ENCODE data around the gene CLEC4D.
"Not testable (repeated sequence)": the region's sequence is repeated elsewhere in the genome, so short reads cannot be mapped to it uniquely, and the experiment has no call there.

Gene CLEC4D
- total RNA-seq = 0.27 to 18.3 (median 6.2) reads per million in 18 experiments

DNA sequence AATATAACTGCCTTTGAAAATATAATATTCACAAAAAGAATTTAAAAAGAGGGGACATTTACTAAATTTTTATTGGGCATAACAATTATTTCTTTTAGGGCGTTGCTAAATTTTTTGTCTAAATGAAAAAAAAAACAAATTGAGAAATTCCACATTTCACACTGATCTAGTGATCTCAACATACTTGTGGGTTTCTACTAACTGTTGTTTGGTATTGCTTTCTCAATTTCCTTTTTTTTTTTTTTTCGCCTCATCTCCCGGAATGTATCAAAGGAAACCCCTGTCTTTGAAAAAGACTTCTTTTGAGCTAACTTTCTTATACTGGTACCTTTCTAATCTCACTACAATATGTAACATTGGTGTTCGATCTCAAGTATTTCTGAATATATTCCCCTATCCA is at the start of gene CLEC4D:
Gene CLEC4D, plus strand, starts transcription at position 248 of the 400 bp plus-strand sequence. CDS start 230 bp downstream, outside the sequence.
- DNase-seq = peak; percentile 16 to 86

DNA sequence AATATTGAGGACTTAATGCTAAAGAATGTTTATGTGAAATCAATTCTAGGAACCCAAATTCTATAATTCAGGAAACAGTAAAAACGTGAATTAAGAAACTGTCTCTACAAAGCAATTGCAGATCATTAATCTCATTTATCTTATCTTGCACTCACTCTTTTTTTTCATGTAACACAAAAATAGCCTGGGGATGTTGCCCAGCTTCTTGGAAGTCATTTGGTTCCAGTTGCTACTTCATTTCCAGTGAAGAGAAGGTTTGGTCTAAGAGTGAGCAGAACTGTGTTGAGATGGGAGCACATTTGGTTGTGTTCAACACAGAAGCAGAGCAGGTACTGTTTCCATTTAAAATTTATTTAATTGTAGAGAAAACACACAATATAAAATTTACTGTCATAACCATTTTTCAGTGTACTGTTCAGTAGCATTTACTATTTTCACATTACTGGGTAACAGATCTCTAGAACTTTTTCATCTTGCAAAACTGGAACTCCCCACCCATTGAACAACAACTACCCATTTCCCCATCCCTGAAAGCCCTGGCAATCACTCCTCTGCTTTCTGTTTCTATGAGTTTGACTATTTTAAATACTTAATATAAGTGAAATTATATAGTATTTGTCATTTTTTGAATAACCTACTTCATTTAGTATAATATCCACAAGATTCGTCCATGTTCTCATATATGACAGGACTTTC is 47.9 kb upstream of the CLEC4D start:
- peak; percentile 56 to 69 for DNase-seq

DNA sequence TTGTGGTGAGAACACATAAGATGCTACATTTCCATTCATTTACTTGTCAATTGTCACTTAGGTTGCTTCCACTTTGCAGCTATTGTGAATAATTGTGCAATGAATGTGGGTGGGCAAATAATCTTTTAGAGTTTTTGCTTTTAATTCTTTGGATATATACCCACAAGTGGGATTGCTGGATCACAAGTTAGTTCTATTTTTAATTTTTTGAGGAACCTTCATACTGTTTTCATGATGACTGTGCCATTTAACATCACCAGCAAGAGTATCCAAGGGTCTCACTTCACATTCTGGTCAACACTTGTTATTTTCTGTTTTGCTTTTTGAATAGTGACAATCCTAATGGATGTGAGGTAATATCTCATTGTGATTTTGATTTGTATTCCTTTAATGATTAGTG is 47.1 kb upstream of the CLEC4D start:
- peak; percentile 87 to 97 for DNase-seq

DNA sequence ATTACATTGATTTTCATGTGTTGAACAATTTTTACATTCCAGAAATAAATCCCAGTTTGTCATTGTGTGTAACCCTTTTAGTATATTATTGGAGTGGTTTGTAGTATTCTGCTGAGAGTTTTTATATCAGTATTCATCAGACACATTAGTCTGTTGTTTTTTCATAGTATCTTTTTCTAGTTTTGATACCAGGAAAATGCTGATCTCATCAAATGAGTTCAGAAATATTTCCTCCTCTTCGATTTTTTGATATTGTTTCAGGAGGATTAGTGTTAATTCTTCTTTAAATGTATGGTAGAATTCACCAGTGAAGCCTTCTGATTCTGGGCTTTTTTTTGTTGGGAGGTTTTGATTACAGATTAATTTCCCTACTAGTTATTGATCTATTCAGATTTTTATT is 42.2 kb upstream of the CLEC4D start:
- DNase-seq = no peak

DNA sequence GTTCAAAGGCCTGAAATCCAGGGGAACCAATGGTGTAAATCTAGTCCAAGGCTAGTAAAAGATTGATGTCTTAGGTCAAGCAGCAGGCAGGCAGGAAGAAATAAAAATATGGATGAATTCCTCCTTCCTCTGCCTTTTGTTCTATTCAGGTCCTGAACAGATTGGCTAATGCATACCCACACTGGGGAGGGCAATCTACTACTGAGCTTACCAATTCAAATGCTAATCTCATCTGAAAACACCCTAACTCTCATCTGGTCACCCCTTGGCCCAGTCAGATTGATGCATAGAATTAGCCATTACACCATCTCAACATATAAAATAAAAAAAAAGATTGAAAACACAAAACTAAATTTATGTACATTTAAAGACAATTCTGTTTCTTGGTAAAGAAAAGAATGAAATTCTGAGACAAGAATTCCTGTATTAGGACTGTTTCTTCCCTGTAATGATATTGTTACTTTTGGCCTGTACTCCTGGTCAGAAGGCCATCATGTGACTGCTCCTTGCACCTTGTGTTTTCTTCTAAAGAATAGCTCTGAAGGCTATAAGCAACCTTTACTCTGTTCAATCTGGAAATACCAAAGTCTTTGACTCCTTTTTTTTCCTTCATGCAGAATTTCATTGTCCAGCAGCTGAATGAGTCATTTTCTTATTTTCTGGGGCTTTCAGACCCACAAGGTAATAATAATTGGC is 37.6 kb upstream of the CLEC4D start:
- DNase-seq = no peak

DNA sequence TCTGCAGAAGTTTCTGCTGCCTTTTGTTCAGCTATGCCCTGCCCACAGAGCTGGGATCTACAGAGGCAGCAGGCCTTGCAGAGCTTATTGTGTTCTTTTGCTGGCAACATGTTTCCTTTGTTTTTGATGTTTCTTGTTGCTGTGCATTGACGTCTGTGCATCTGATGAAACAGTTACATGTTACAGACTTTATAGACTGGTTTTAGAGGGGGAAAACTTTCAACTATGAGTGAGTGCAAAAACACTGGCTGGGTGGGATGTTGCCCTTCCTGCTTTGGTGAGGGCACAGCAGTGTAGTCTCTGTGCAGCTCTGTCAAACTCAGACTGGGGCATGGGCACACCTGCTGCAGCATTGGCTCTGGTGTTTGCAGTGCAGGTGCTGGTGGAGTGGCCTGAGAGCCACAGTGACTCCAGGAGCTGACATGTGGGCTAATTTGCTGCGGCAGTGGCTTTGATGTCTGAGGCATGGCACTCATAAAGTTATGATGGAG is 30.7 kb upstream of the CLEC4D start:
- DNase-seq = no peak

DNA sequence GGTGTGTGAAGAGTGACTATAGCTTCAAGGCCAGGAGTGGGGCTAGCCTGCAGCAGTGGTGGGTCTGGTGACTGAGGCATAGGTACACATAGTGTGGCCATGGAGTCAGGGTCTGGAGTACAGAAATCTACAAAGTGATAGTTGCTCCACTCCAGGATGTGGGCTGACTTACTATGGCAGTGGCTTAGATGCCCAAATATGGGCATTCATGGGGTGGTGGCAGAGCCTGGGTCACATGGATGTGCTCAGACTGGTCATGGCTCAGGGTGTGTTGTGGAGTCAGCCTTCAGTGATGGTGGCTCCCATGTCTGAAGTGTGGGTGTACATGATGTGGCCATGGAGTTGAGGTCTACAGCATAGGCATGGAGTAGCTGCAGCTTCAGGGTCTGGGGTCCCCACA is 30.2 kb upstream of the CLEC4D start:
- DNase-seq = peak in 1 of 2 donors; percentile 30

DNA sequence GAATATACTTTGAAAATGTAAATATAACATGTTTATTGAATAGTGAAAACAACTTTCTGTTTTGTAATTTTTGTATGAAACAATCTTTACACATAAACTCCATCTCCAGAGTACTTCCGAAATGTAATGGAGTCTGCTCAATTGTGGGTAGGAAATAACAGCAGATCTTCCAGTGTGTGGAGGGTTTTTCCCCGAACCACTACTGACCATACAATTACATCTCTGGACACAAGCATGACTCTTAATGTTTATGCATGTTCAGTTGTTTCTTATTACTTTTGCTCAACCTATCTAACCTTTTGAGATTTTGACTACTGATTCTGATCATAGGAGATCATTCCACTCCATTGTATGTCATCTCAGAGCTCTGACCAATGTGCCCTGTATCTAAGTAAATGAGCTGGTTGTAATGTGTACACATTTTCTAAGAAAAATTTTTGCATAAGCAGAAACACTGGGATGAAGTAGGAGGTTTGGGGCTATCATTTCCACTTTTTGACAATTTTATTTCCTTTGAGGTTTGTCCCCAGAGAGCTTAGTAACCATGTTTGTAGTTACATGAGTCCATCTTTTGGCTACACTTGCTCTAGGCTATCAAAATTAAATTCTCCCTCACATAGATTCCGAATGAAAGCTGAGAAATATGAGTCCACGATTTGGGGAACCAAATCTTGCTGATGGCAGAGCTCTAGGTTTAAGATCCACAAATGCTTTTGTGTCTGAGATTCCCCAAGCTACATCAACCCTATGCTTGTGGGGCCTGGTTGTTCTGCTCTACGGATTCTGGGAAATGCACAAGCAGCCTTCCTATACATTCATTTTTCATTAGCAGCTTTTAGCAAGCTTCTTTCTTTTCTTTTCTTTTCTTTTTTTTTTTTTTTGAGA is 21.4 kb upstream of the CLEC4D start:
- peak; percentile 50 to 80 for DNase-seq

DNA sequence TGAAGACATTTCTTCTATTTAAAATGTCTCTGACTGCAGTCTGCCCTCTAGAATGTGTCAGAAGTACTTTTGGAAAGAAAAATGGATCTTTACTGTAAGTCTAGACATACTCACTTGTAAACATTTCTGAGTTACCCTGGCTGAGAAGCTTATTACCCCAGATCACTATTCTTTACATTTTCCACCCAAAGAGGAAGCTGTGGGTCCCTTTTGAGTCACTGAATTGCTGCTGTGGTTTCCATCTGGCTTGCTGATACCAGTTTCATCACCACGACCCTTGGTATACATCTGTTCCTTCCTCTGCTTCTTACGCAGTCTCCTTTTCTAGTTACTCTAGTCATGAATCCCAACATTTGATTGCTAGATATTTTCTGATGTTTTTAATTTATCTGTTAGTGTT is 20.2 kb upstream of the CLEC4D start:
- DNase-seq = peak; percentile 94 to 97

DNA sequence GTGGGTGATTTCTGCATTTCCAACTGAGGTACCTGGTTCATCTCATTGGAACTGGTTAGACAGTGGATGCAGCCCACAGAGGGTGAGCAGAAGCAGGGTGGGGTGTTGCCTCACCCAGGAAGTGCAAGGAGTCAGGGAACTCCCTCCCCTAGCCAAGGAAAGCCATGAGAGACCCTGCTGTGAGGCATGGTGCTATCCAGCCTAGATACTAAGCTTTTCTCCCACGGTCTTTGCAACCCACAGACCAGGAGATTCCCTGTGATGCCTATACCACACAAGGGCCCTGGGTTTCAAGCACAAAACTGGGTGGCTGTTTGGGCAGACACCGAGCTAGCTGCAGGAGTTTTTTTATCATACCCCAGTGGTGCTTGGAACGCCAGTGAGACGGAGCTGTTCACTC is 17.6 kb upstream of the CLEC4D start:
- DNase-seq = not testable (repeated sequence)

DNA sequence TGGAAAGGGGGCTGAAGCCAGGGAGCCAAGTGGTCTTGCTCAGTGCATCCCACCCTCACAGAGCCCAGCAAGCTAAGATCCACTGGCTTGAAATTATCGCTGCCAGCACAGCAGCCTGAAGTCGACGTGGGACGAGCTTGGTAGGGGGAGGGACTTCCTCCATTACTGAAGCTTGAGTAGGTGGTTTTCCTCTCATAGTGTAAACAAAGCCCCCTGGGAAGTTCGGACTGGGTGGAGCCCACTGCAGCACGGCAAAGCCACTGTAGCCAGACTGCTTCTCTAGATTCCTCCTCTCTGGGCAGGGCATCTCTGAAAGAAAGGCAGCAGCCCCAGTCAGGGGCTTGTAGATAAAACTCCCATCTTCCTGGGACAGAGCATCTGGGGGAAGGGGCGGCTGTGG is 17.2 kb upstream of the CLEC4D start:
- not testable (repeated sequence) for DNase-seq

DNA sequence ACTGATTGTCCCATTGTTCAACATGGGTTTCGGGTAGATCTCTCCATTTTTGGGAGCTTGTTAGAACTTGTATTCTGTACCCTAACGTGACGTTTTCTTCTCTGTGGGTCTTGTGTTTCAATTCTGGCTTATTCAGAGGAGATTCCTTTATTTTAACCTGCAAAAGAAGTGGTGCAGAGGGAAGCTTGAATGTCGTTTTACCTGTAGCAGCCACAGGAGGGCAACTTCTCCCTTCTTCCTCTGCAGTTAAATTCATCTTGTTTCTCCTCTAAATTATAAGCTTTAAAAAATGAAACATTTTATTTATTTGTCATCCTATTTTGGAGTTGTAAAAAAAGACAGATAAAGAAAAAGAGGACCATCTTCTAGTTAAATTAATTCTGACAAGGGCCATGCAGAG is 13.7 kb upstream of the CLEC4D start:
- peak in 1 of 2 donors; percentile 23 for DNase-seq

DNA sequence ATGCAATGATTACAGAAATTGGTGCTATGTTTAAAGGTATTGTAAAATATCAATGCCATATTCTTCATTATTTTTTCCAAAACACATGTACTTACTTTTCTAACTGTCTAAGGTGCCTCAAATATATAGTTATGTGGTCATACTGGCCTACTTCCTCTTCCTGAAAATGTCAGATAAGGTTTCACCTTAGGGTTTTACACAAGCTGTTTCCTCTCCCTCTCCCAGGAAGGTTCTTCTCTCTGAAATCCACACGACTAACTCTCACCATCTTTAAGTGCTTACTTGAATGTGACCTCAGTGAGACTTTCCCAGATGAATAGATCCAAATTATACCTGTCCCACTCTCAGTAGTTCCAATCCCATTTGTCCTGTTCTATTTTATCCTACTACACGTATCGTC is 11.6 kb upstream of the CLEC4D start:
- DNase-seq = no peak

DNA sequence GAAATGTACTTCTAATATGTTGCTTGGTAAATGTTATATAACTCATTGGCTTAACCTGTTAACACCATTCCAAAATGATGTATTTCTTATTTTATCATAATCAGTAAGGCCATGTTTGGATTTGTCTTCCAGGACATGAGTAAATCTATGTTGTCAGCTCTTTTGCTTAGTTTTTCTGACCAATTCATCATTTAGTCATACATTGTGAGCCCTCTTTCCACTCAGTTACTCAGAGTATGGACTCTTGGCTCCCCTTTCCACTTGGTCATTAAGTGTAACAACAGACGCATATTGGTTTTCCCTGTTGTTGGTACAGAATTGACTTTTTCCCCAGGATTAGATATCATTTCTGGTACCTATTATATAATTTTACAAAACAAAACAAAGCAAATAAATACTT is 9.0 kb upstream of the CLEC4D start:
- DNase-seq = no peak

DNA sequence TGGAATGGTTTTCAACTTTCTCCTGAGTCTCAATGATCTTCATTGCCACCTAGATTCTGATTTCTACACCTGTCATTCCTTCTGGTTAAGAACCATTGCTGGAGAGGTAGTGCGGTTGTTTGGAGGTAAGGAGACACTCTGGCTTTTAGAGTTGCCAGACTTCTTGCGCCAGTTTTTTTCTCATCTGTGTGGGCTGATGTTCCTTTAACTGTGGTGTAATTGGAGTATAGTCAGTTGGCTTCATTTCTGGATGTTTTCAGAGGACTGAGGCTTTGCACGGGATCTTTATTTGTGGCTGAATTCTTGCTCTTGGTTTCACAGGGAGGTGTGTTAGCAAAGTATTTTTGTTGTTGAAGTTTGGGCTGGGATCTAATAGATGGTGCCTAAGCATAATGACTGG is 5.7 kb upstream of the CLEC4D start:
- DNase-seq = peak; percentile 57 to 72

DNA sequence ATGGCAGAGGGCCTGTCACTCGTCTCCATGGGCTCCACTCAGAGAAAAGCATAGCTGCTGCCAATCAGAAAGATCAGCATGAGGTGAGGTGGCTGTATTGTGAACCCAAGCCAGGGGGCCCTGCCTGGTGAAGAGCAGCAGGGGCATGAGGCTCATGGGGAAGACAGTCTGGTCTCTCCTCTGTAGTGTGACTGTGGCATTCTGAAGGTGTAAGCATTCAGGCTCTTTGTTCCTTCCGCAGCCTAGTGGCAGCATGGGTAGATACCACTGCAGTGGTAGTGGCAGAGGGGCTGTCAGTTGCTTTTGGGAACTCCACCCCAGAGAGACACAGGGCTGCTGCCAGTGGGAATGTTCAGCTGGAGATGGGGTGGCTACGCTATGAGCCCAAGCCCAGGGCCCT is 5.1 kb upstream of the CLEC4D start:
- DNase-seq = no peak

DNA sequence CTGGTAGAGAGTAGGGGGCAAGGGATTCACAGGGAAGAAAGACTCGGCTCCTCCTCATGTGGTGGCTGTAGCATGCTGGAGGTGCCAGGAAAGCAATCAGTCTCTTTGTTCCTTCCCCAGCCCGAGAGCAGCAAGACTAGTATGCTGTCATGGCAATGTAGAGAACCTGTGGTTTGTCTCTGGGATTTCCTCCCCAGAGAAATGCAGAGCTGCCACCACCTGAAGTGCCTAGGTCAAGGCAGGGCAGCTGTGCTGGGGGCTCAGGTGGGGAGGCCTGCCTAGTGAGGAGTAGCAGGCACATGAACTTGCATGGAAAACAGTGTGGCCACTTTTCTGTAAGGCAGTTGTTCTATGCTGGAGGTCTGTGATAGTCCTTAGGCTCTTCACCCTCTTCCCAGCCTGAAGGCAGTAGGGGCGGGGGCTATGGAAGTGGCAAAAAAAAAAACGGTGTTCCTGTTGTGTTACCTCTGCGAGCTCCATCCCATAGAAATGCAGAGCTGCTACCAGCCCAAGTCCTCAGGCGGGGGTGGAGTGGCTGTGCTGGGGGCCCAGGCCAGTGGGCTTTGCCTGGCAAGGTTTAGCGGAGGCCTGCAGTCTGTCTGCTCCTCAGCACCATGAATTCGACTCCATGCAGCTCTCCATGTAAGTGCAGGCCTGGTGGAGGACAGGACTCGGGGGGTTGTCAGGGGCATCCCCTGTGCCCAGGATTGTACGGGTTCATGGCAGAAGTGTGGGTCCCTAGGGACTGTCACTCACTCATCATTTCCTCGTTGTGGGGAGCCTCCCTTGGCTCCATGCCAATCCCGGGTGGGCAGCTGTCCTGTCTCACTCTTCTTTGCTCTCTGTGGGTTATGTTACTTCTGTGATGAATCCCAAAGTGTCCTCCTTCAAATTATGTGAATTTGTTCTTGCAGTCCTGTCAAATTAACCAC is 4.1 kb upstream of the CLEC4D start:
- DNase-seq = peak in 1 of 2 donors; percentile 13

DNA sequence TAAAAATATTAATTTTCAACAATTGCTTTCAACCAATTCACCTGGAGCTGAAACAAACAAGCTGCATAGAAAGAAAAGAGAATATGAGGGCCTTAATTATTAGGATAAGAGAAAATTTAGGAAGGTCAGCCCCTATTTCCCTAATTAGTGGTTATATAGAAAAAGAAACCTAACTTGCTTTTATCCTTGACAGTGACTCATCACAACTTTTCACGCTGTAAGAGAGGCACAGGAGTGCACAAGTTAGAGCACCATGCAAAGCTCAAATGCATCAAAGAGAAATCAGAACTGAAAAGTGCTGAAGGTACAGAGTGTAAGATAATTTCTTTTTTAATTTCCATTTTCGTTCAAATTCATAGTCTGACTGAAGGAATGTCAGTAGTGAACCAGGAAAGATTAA is 4.7 kb downstream of the CLEC4D start:
- no peak for DNase-seq

DNA sequence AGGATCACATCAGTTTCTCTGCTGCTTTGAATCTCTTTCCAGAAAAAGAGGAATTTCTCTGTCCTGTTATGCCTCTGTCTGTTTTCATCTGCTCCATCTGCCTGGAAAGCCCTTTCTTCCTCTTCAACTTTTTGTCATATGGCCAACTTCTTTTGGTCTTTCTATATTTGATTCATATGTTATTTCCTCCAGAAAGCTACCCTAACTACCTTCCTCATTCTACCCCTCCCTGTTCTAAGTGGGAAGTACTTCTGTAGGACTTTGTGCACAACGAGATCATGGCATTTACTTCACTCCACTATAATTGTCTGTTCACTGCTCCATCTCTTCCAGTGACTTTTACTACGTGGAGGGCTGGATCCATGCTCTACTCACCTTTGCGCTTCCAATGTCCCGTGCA is 5.9 kb downstream of the CLEC4D start:
- peak; percentile 30 to 60 for DNase-seq

DNA sequence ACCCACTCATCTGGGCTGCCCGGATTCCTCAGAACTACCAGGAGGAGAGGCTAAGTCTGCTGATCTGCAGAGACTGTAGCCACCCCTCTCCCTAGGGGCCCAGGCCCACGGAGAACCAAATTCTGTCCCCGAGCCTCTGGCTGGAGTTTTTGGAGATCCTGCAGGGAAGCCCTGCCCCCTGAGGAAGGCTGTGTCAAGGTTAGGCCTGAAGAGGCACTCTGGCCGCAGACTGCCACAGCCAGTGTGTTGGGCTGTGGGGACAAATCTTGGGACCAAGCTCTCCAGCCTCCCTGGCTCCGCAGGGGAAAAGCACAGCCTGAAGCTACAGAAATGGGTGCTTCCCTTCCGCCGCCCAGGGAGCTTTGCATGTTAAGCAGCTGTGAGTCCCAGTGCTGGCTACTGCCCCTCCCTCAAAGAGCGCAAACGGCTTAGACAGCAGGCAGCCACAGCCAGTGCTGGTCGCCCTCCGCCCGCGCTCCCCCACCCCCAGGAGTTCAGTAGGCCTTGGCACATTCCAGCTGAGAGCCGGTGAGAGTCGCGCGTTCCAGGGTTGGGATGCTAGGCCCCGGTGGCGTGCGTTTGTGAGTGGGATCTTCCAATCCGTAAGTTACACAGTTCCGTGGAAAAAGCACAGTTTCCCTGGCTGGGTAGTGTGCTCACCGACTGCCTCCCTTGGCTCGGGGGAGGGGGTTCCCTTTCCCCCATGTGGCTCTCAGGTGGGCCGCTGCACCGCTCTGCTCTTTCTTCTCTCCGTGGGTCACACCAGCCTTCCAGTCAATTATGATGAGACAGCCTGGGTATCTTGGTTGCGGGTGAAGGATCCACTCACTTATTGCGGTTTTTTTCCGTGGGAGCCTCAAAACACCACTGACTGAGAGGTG is 14.2 kb downstream of the CLEC4D start:
- DNase-seq = no peak

DNA sequence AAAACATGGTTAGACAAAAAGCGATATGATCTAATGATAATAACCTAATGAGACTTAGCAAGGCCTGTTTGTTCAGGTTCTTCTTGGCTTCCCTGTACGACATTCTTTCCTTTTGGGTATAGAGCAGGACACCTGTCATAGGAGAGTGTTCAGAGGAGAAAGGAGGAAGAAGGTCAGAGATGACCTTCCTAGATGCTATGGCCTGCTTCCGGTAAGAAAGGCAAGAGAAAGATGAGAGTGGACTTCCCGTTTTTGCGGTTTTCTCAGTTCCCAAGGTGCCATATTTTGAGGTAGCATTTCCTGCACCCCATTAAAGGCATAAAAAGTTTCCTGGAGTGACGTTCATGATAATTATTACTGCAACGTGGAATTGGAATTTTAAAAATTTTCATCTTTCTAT is 18.7 kb downstream of the CLEC4D start:
- DNase-seq = no peak
